NB4 (cell line): ENCODE measurements around the gene SLC25A44.

Experiments
- DNase-seq: peaks from one replicate; pipeline ENCODE4 v3.0.0; 2010; ENCODE audit warnings: low read depth
- H3K4me3 ChIP-seq: one replicate; pipeline ENCODE4 v1.5.1; 2011; ENCODE audit warnings: mild to moderate bottlenecking, low read depth, low read length, moderate library complexity
- MAX ChIP-seq: IDR thresholded peaks from 2 replicates; pipeline ENCODE4 v1.6.1; 2011; ENCODE audit warnings: low read depth, low read length
- MYC ChIP-seq: IDR thresholded peaks from 2 replicates; pipeline ENCODE4 v1.6.1; 2011; ENCODE audit warnings: low read depth, low read length
- POLR2A ChIP-seq: IDR thresholded peaks from 2 replicates; pipeline ENCODE4 v1.6.1; 2011; ENCODE audit warnings: mild to moderate bottlenecking; ENCODE audit not compliant: insufficient read length; ENCODE audit errors: extremely low read depth
- TF ChIP-seq, protein P1 (sequence below): IDR thresholded peaks from one replicate; pipeline ENCODE4 v1.5.1; 2012; ENCODE audit warnings: low read depth, low read length

SLC25A44 gene

GRCh38 chr1:156148216-156148615 lies 45.7 kb upstream of the SLC25A44 start:
- peak; percentile 78 for DNase-seq
- peak; percentile 49; the same call in 1 of the 2 replicates for TF ChIP-seq MYC
- TF ChIP-seq POLR2A: no peak
- TF ChIP-seq, protein P1, sequence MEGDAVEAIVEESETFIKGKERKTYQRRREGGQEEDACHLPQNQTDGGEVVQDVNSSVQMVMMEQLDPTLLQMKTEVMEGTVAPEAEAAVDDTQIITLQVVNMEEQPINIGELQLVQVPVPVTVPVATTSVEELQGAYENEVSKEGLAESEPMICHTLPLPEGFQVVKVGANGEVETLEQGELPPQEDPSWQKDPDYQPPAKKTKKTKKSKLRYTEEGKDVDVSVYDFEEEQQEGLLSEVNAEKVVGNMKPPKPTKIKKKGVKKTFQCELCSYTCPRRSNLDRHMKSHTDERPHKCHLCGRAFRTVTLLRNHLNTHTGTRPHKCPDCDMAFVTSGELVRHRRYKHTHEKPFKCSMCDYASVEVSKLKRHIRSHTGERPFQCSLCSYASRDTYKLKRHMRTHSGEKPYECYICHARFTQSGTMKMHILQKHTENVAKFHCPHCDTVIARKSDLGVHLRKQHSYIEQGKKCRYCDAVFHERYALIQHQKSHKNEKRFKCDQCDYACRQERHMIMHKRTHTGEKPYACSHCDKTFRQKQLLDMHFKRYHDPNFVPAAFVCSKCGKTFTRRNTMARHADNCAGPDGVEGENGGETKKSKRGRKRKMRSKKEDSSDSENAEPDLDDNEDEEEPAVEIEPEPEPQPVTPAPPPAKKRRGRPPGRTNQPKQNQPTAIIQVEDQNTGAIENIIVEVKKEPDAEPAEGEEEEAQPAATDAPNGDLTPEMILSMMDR: no peak
- peak; percentile 42; the same call in 1 of the 2 replicates for TF ChIP-seq MAX
- H3K4me3 ChIP-seq: no peak overlapping the region

DNA sequence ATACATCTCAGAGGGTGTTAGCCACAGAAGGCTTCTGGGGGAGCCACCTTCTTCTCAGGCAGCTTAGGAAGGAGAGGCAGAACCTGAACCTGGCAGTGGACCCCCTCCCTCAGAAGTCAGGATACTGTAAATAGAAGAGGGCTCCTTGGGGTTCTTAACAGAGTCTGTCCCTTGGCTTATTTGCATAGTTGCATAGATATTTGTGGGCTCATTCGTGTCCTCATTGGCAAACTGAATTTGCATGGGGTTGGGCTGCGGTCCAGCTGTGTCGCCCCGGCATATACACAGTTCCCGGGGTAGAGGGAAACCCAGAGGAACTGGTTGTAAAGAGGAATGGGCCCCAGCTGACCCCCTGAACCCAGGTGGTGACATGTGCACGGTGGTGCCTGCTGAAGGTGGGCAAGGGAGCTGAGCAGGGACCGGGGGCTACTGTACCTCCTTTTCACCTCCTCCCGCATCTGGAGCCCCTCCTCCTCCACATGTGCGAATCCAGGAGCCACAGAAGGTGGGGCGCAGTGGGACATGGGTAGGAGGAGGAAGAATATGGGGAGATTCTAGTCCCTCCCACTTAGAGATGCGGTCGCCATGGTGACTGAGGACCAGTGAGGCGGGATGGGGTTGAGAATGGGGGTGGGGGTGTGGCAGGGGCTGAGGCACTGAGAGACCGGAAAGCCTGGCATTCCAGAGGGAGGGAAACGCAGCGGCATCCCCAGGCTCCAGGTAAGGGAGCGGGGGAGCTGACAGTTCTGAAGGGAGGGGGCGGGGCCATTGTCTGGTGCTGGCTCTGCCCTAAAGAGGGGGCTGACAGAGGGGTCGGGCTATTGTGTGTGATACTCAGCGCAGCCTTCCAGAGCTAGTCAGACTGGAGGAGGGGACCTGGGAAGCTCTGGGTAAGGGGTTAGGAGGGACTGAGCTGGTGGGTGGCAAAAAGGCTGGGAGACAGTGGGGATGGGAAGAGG lies 44.3 kb upstream of the SLC25A44 start:
- no peak for TF ChIP-seq MAX
- TF ChIP-seq POLR2A: no peak
- TF ChIP-seq MYC: no peak
- TF ChIP-seq, protein P1: no peak
- DNase-seq: no peak
- no peak overlapping the region for H3K4me3 ChIP-seq

DNA sequence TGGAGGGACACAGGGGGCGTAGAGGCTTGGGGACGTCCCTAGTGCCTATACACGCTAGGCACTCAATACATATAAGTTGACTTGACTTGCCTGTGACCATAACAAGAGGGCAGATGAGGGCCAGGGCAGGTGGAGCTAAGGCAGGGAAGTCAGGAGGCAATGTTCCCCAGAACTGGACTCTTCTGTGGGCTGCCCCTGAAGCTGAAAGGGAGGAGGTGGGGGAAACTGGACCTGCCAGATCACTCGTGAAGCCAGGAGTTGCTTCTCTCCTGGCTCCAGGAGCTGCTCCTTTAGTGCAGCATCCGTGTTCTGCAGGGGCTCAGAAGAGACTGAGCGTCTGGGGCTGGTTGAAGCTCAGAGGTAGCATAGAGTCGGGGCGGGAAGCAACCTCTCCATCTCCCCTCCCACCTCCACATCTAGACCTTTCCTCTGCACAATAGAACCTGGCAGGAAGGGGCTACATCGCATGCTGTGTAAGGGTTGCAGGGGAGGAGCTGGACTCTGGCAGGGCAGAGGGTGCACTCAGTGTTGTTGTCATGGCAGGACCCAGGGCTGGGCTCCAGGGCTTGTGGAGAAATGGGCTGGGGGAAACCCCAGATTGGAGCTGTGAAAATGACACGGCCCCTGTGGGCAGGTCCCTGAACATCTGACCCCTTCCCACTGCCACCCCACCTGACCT lies 43.4 kb upstream of the SLC25A44 start:
- no peak for DNase-seq
- TF ChIP-seq MAX (no peak), POLR2A (no peak), MYC (no peak)
- TF ChIP-seq, protein P1: no peak
- H3K4me3 ChIP-seq: no peak overlapping the region

GRCh38 chr1:156151093-156151688 lies 42.7 kb upstream of the SLC25A44 start:
- H3K4me3 ChIP-seq: no peak overlapping the region
- DNase-seq: no peak
- TF ChIP-seq, protein P1: no peak
- TF ChIP-seq MYC (no peak), POLR2A (no peak), MAX (no peak)

DNA sequence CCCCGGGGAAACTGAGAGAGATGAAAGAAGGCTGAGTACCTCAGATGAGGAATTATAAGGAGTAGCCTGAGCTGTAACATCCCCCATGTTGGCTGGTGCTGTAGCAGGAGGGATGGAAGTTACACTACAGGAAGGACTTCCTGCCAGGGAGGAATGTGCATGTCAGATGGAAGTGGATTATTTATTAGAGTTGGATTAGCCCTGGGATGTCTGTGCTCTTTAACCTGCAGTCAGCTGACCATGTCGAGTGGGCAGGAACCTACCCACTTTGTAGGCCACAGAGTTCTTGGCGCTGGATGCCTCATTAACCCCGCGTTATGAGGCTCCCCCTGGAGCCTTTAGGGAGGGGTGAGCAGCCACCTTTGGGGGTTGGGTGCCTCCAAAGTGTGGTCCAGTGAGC lies 41.3 kb upstream of the SLC25A44 start:
- no peak overlapping the region for H3K4me3 ChIP-seq
- TF ChIP-seq MYC (no peak), MAX (no peak), POLR2A (no peak)
- TF ChIP-seq, protein P1: no peak
- DNase-seq: no peak
